Hippocampal formation (tissue), 2 donors: ENCODE data around the gene PACSIN1.

Experiments
- DNase-seq, 2 donors: peaks; one replicate each; lab custom pipeline; 2025; lab: John Stamatoyannopoulos, UW

PACSIN1 gene

GRCh38 chr6:34544776-34545471, 79.0 kb downstream of the PACSIN1 start:
- DNase-seq: no peak

- no peak for DNase-seq
These were observed 80.9 kb downstream of the PACSIN1 start for GRCh38 chr6:34546551-34547321.

GRCh38 chr6:34547701-34548644, 82.1 kb downstream of the PACSIN1 start:
- DNase-seq: no peak

GRCh38 chr6:34549026-34549803, 83.3 kb downstream of the PACSIN1 start:
- DNase-seq: no peak

GRCh38 chr6:34549804-34550202, 83.9 kb downstream of the PACSIN1 start:
- no peak for DNase-seq

- DNase-seq: no peak
These were observed 85.8 kb downstream of the PACSIN1 start for GRCh38 chr6:34551720-34552119.

- no peak for DNase-seq
These were observed 86.7 kb downstream of the PACSIN1 start for GRCh38 chr6:34552620-34553019.

- DNase-seq: no peak
These were observed 87.3 kb downstream of the PACSIN1 start for GRCh38 chr6:34553146-34553545.

- DNase-seq: no peak
These were observed 87.9 kb downstream of the PACSIN1 start for GRCh38 chr6:34553750-34554149.

GRCh38 chr6:34554291-34555006, 88.6 kb downstream of the PACSIN1 start:
- no peak for DNase-seq

GRCh38 chr6:34555007-34555322, 89.1 kb downstream of the PACSIN1 start:
- no peak for DNase-seq

GRCh38 chr6:34555328-34555727, 89.5 kb downstream of the PACSIN1 start:
- no peak for DNase-seq

GRCh38 chr6:34556031-34556471, 90.2 kb downstream of the PACSIN1 start, which contains the start of gene SPDEF:
Gene SPDEF, minus strand, starts transcription at chr6:34556329. Its CDS starts 11,874 bp downstream, at chr6:34544455.
- DNase-seq: no peak

- no peak for DNase-seq
These were observed 90.6 kb downstream of the PACSIN1 start for GRCh38 chr6:34556493-34556892.

- no peak for DNase-seq
These were observed 91.4 kb downstream of the PACSIN1 start for GRCh38 chr6:34557228-34557627.

- no peak for DNase-seq
These were observed 92.4 kb downstream of the PACSIN1 start for GRCh38 chr6:34558172-34558714.

- DNase-seq: no peak
These were observed 93.9 kb downstream of the PACSIN1 start for GRCh38 chr6:34559651-34560365.

GRCh38 chr6:34560366-34561226, 94.7 kb downstream of the PACSIN1 start:
- DNase-seq: no peak

- DNase-seq: no peak
These were observed 95.3 kb downstream of the PACSIN1 start for GRCh38 chr6:34561227-34561530.
